IMR-90 (cell line): ENCODE data around the gene PCSK2.

ENCODE experiments used
- CTCF ChIP-seq: conservative IDR thresholded peaks from 2 replicates; pipeline ENCODE4 v1.5.1; 2012; ENCODE audit warnings: mild to moderate bottlenecking, low read depth, low read length, improper control_type of control experiment
- POLR2A ChIP-seq: IDR thresholded peaks from 2 replicates; pipeline ENCODE4 v1.6.1; 2012; ENCODE audit warnings: mild to moderate bottlenecking, low read depth, low read length
- RAD21 ChIP-seq: IDR thresholded peaks from 2 replicates; pipeline ENCODE4 v1.6.1; 2012; ENCODE audit warnings: low read length, improper control_type of control experiment
- RFX5 ChIP-seq: IDR thresholded peaks from 2 replicates; pipeline ENCODE4 v1.8.0; 2012; ENCODE audit warnings: low read depth, mild to moderate bottlenecking, low read length, moderate library complexity

- TF ChIP-seq CTCF = no peak
- TF ChIP-seq RAD21 = no peak
- TF ChIP-seq POLR2A = no peak
- TF ChIP-seq RFX5 = no peak
Observed at GRCh38 chr20:17317341-17317740, 90.5 kb downstream of the PCSK2 start.
